Astrocyte of the cerebellum (primary cell): Measurements from ENCODE around the gene BICD2.
A peak's percentile ranks its signal among the peaks of the same experiment; 100 is the strongest.
"Not testable (repeated sequence)": the region's sequence is repeated elsewhere in the genome, so short reads cannot be mapped to it uniquely, and the experiment has no call there.

Experiments used
- DNase-seq: peaks from one replicate; pipeline ENCODE4 v3.0.0-alpha.2; 2011; ENCODE audit warnings: low read depth
- H3K4me3 ChIP-seq: 2 replicates; pipeline ENCODE4 v1.5.1; 2011; ENCODE audit warnings: mild to moderate bottlenecking, low read depth, low read length, moderate library complexity
- CTCF ChIP-seq: IDR thresholded peaks from 2 replicates; pipeline ENCODE4 v1.5.1; 2012; ENCODE audit warnings: low read length, low read depth, moderate library complexity, mild to moderate bottlenecking; ENCODE audit errors: missing control alignments
- in situ Hi-C: cut with HindIII; loops from 2 replicates; pipeline ENCODE4 v1.10.0; 2017; ENCODE audit warnings: low sequenced_read_pairs

Gene BICD2

GRCh38 chr9:92770360-92770995 is 5.8 kb upstream of the BICD2 start:
- TF ChIP-seq CTCF, result no peak
- in situ Hi-C loops, result no loop called here
- H3K4me3 ChIP-seq, result no peak overlapping the region
- no peak for DNase-seq

GRCh38 chr9:92769990-92770359 is 5.3 kb upstream of the BICD2 start:
- in situ Hi-C loops, result no loop called here

DNA sequence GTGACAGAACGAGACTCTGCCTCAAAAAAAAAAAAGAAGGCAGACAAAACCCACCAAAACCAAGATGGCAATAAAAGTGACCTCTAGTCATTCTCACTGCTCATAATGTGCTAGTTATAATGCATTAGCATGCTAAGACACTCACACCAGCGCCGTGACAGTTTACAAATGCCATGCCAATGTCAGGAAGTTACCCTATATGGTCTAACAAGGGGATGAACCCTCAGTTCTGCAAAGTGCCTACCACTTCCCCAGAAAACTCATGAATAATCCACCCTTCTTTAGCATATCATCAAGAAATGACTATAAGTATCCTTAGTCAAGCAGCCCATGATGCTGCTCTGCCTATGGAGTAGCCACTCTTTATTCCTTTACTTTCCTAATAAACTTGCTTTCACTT is 4.7 kb upstream of the BICD2 start:
- in situ Hi-C loops, result no loop called here
- H3K4me3 ChIP-seq, result no peak overlapping the region
- TF ChIP-seq CTCF, result no peak
- DNase-seq, result no peak

More at GRCh38 chr9:92769990-92770359, 5.3 kb upstream of the BICD2 start:
- TF ChIP-seq CTCF, result no peak
- no peak overlapping the region for H3K4me3 ChIP-seq
- no peak for DNase-seq

DNA sequence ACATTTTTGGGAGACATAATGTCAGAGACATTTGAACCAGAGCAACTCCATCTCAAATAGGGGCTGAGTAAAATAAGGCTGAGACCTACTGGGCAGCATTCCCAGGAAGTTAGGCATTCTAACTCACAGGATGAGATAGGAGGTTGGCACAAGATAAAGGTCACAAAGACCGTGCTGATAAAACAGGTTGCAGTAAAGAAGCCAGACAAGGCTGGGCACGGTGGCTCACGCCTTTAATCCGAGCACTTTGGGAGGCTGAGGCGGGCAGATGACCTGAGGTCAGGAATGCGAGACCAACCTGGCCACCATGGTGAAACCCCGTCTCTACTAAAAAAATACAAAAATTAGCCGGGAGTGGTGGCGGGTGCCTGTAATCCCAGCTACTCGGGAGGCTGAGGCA is 4.2 kb upstream of the BICD2 start:
- DNase-seq, in situ Hi-C loops, H3K4me3 ChIP-seq: not testable (repeated sequence)

DNA sequence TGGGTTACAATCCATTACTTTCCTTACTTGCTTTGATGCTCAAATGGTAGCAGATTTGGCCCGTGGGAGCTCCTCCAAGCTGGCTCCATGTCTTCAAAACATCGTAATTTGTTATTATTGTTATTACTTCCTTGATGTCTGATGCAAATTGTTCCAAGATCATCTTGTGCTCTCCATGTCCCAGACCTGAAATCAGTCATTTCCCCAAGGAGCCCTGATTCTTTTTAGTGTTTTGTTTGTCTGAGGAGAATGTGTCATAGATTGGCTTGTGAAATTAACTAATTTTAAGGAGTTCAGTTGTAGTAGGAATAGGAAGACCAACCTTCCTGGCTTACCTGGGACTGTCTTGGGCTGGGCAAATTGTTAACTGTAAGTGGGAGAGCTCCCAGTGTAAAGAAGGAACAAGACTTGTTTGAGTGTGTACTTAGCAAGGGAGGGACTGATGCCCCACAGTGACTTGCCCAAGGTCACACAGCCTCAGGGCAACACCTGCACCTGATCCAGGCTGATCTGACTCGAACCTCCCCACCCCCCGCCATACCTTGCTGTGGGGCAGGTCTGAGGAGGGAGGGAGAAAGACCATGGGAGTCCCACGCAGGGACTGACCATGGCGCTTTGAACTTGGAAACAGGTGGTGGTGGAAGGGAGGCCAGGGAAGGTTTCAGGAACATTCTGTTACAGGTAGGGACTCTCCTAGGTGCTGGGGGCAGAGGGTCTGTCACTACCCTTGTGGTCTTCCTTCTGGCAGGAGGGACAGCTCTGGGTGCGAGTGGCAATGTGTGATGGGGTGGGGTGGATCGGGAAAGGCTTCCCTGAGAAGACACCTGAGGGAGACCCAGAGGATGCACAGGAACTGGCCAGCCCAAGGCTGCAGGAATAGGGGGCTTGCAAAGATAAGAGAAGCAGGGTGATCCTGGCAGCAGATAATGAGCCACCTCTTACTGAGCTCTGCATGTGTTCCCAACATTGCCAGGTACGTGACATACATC is 2.7 kb upstream of the BICD2 start:
- in situ Hi-C loops, result no loop called here
- H3K4me3 ChIP-seq, result no peak overlapping the region
- DNase-seq, result no peak
- TF ChIP-seq CTCF, result no peak

DNA sequence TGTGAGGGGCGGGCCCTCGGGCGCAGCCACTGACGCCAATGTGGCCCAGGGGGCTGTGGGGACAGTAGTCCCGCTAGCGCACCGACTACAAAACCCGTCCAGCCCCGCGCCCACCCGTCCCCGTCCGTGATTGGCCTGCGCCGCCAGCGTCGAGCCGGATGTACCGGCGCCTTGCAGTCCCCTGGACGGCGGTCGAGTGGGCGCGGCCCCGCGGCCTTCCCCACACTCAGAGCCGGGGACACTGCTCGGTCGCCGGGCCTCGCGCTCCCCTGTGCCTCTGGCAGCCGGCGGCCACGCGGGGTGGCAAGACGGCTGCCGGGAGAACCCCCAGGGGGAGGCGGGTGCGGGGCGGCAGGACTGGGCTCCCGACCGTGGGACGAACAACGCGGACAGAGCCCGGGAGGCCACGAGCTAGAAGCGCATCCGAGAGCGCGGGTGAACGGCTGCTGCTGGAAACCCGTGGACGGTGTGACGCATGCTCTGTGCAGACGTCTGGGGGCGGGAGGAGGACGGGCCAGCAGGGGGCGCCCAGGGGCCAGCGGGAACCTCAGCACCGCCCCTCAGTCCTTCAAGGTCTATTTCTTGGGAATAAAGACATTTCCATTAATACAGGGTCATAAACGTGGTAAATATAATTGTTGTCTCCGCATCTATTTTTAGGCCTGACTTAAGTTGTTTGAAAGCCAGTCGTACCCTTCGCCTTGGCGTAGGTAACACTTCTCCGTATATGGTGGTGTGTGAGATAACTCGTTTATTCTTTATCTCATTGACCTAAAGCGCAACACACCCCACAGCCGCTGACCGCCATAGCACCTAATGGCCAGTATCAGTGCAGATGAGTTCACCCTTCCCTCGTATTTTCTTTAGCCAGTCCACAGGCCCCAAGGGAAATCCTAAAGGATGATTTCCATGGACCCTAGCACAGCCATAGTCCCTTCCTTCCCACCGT is 629 bp upstream of the BICD2 start:
- TF ChIP-seq CTCF, result peak; percentile 96
- peak; percentile 92 for DNase-seq
- in situ Hi-C loops, result no loop called here
- peak overlapping the region; percentile 85 for H3K4me3 ChIP-seq
